ENCODE measurements around the gene NFATC2.

DNA sequence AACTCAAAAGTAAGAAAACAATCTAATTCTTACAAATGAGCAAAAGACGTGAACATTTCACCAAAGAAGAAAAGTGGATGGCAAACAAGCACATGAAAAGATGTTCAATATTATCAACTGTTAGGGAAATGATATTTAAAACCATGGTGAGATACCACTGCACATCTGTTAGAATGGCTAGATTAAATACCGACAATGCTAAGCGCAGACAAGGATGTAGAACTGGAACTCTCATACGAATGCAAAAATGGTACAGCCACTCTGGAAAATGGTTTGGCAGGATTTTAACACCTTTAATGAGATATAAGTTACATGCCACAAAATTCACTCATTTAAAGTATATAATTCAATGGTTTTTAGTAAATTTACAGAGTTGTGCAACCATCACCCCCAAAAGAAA is 44.6 kb upstream of the NFATC2 start:
- no peak for TF ChIP-seq POLR2A (IDR thresholded peaks at IDR 0.05)
- TF ChIP-seq, protein P1, sequence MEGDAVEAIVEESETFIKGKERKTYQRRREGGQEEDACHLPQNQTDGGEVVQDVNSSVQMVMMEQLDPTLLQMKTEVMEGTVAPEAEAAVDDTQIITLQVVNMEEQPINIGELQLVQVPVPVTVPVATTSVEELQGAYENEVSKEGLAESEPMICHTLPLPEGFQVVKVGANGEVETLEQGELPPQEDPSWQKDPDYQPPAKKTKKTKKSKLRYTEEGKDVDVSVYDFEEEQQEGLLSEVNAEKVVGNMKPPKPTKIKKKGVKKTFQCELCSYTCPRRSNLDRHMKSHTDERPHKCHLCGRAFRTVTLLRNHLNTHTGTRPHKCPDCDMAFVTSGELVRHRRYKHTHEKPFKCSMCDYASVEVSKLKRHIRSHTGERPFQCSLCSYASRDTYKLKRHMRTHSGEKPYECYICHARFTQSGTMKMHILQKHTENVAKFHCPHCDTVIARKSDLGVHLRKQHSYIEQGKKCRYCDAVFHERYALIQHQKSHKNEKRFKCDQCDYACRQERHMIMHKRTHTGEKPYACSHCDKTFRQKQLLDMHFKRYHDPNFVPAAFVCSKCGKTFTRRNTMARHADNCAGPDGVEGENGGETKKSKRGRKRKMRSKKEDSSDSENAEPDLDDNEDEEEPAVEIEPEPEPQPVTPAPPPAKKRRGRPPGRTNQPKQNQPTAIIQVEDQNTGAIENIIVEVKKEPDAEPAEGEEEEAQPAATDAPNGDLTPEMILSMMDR (IDR thresholded peaks at IDR 0.05 in 4 of 5, conservative IDR thresholded peaks at IDR 0.05 in 1 of 5): no peak
